Measurements from ENCODE around the gene HECW1. TPM values are rescaled to one million over a fixed set of nuclear protein-coding genes. Genes with fewer than 3 reads are reported as not detected.
A peak's percentile ranks its signal among the peaks of the same experiment; 100 is the strongest.

The HECW1 gene
- total and polyA plus RNA-seq, 2 of the 8 experiments (the other 6 are each of a cell fraction or from before 2014, with no cell fraction given) = 2.9 to 12.7 TPM

DNA sequence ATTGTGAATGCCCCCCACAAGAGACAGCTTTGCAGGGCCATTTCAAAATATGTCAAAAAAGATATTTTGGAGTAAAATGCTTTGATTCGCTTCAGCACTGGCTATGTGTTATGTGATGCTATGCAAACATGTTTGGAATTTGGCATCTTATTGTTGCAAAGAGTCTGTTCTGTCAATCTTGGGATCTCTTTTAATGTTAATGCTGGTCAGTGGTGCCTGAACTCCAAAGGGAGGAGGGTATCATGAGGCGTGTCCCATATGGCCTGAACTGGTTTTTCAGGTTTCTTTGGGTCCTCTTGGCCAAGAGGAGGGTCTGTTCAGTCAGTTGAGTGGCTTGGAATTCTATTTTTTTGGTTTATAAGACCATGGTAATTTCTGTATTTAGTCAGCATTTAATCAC, 81.4 kb downstream of the HECW1 start:
- ChIA-PET CTCF (ENCODE audit: partially characterized antibody) (interaction anchor here (0.7 kb wide), 1 partner anchor 71 kb away, joined by 3 read pairs; no protein-coding TSS in a partner anchor), POLR2A (ENCODE audit: partially characterized antibody) (interaction anchor here (1.0 kb wide), 1 partner anchor 11 kb away, joined by 5 read pairs; no protein-coding TSS in a partner anchor)
- peaks cover 0 to 4% of the 10 kb centered on the region in 2 experiments for H4K20me1 ChIP-seq (replicated peaks in 1 of 2; ENCODE audit: control insufficient read depth in 1 of 2, insufficient read depth in 2 of 2, low read length in 2 of 2)
- no peak overlapping the region for H3K23ac ChIP-seq (ENCODE audit: insufficient read length)
- no peaks in the 10 kb centered on the region for H3K9me3 ChIP-seq (ENCODE audit: insufficient read depth in 2 of 2, low read depth in 1 of 2, low read length in 1 of 2)
- FAIRE-seq (peak; percentile 86), DNase-seq (ENCODE audit: low read depth in 1 of 2, low spot score in 2 of 2) (no peak)
- no peak overlapping the region for H4K5ac ChIP-seq (ENCODE audit: insufficient read length, low read depth, low read length)
- H3K4me3 ChIP-seq (ENCODE audit: extremely low read depth in 1 of 4, insufficient read depth in 2 of 4, low read depth in 3 of 4, low read length in 4 of 4) = peak overlapping the region in 1 of 4 experiments; percentile 11; a peak in 1 of 8 replicates
- H3K79me2 ChIP-seq (ENCODE audit: control insufficient read depth in 1 of 2, insufficient read depth in 2 of 2, low read length in 2 of 2) = no peaks in the 10 kb centered on the region
- no peak overlapping the region for H4K8ac ChIP-seq (ENCODE audit: extremely low read depth, insufficient read depth, low read length)
- peaks cover 8% of the 10 kb centered on the region; the same call in 1 of the 2 replicates for H3K23me2 ChIP-seq (ENCODE audit: low read depth, low read length)
- no peak overlapping the region for H3K56ac ChIP-seq (replicated peaks; ENCODE audit: insufficient read length, low read depth, low read length)
- H2BK20ac ChIP-seq (ENCODE audit: low read length) = no peak overlapping the region
- H2BK120ac ChIP-seq (replicated peaks; ENCODE audit: low read depth, low read length) = no peak overlapping the region
- H2AK5ac ChIP-seq (ENCODE audit: low read depth, low read length) = no peak overlapping the region
- H3K14ac ChIP-seq (ENCODE audit: insufficient read length) = no peak overlapping the region
- H3K9ac ChIP-seq (replicated peaks in 1 of 4; ENCODE audit: extremely low read depth in 1 of 4, low read depth in 3 of 4, low read length in 3 of 4) = no peak overlapping the region
- H4K91ac ChIP-seq (replicated peaks; ENCODE audit: insufficient read length, low read length) = no peak overlapping the region
- no peak overlapping the region for H2AFZ ChIP-seq (ENCODE audit: low read length)
- H2BK15ac ChIP-seq (ENCODE audit: low read length) = no peak overlapping the region
- no peak overlapping the region for H3K18ac ChIP-seq (ENCODE audit: extremely low read depth, low read length)
- peaks cover 7 to 25% (median 20%) of the 10 kb centered on the region in 4 experiments for H3K4me1 ChIP-seq (replicated peaks in 1 of 4; ENCODE audit: control insufficient read depth in 3 of 4, insufficient read depth in 4 of 4, low read length in 3 of 4)
- no peak overlapping the region for H3K27ac ChIP-seq (ENCODE audit: low read depth, low read length)
- H3K36me3 ChIP-seq (ENCODE audit: control insufficient read depth in 2 of 4, insufficient read depth in 4 of 4, low read length in 3 of 4) = no peaks in the 10 kb centered on the region
- TF ChIP-seq TEAD4 (IDR thresholded peaks at IDR 0.05; ENCODE audit: low read depth, low read length) (peak; percentile 25; the same call in 1 of the 2 replicates), CBX8 (IDR thresholded peaks at IDR 0.05; ENCODE audit: borderline replicate concordance, low read depth, low read length) (no peak), GABPA (IDR thresholded peaks at IDR 0.05; ENCODE audit: borderline replicate concordance, insufficient read depth, low read length) (no peak), SP1 (IDR thresholded peaks at IDR 0.05; ENCODE audit: low read depth, low read length) (peak; percentile 77), CHD2 (IDR thresholded peaks at IDR 0.05; ENCODE audit: low read length) (no peak), CEBPB (IDR thresholded peaks at IDR 0.05; ENCODE audit: low read depth, low read length) (0 out of 2 replicates have a peak, but pooled peaks have one; percentile 12), SP4 (IDR thresholded peaks at IDR 0.05; ENCODE audit: low read length) (no peak), EZH2 (IDR thresholded peaks at IDR 0.05; ENCODE audit: low read depth, low read length, severe bottlenecking) (no peak)
- no peaks in the 10 kb centered on the region for H3K27me3 ChIP-seq (replicated peaks in 1 of 4; ENCODE audit: control insufficient read depth in 3 of 4, extremely low read depth in 1 of 4, insufficient read depth in 3 of 4, low read length in 3 of 4)
- peak overlapping the region; percentile 9 to 32; a peak in 3 of 4 replicates for H3K4me2 ChIP-seq (ENCODE audit: insufficient read depth in 1 of 2, low read depth in 2 of 2, low read length in 2 of 2)
- H3K79me1 ChIP-seq (ENCODE audit: low read depth, low read length) = no peaks in the 10 kb centered on the region
- H2BK5ac ChIP-seq (ENCODE audit: low read depth, low read length) = peak overlapping the region; percentile 73; the same call in 1 of the 2 replicates
- WGBS, 2 experiments (ENCODE audit: extremely low coverage in 1 of 2, insufficient coverage in 1 of 2, insufficient read length in 1 of 2, insufficient replicate concordance in 2 of 2, low coverage in 1 of 2, low lambda C conversion rate in 2 of 2, missing lambda C conversion rate in 1 of 2) = 31% methylated on average over 2 of the region's 2 CpGs; no CpG with 5 or more reads in 1 of the 2 experiments
- H2BK12ac ChIP-seq (ENCODE audit: low read depth, low read length) = no peak overlapping the region
- H3K4ac ChIP-seq (replicated peaks; ENCODE audit: insufficient read length, low read depth, low read length) = no peak overlapping the region

Data from H1 (cell line).